HG03565 (cell line): ENCODE data around the gene CAMK2N2.
A peak's percentile ranks its signal among the peaks of the same experiment; 100 is the strongest.

Experiments used
- ATAC-seq: cut with Tn5 transposase; IDR thresholded peaks from one replicate; pipeline ENCODE4 v1.9.1; 2021; ENCODE audit warnings: mild to moderate bottlenecking, moderate library complexity; ENCODE audit not compliant: unreplicated experiment

Gene CAMK2N2

GRCh38 chr3:184241447-184242296, 19.7 kb downstream of the CAMK2N2 start:
- ATAC-seq, result no peak

- no peak for ATAC-seq
These were observed 20.3 kb downstream of the CAMK2N2 start for GRCh38 chr3:184241141-184241446.

GRCh38 chr3:184240384-184241140, 20.8 kb downstream of the CAMK2N2 start:
- no peak for ATAC-seq

GRCh38 chr3:184239708-184240107, 21.6 kb downstream of the CAMK2N2 start:
- no peak for ATAC-seq

GRCh38 chr3:184239221-184239620, 22.1 kb downstream of the CAMK2N2 start:
- ATAC-seq, result no peak

GRCh38 chr3:184238246-184238818, 23.0 kb downstream of the CAMK2N2 start:
- ATAC-seq, result no peak

GRCh38 chr3:184237807-184238206, 23.5 kb downstream of the CAMK2N2 start:
- ATAC-seq, result no peak

- no peak for ATAC-seq
These were observed 24.1 kb downstream of the CAMK2N2 start for GRCh38 chr3:184237211-184237610.

GRCh38 chr3:184236636-184237035, 24.7 kb downstream of the CAMK2N2 start:
- no peak for ATAC-seq

- no peak for ATAC-seq
These were observed 25.3 kb downstream of the CAMK2N2 start for GRCh38 chr3:184236033-184236410.

- ATAC-seq, result no peak
These were observed 25.8 kb downstream of the CAMK2N2 start for GRCh38 chr3:184235381-184236032.

- ATAC-seq, result no peak
These were observed 26.5 kb downstream of the CAMK2N2 start for GRCh38 chr3:184234671-184235380.

GRCh38 chr3:184234224-184234623, 27.1 kb downstream of the CAMK2N2 start:
- no peak for ATAC-seq

GRCh38 chr3:184233127-184233843, 28.1 kb downstream of the CAMK2N2 start:
- no peak for ATAC-seq

- no peak for ATAC-seq
These were observed 29.7 kb downstream of the CAMK2N2 start for GRCh38 chr3:184231671-184232070.

GRCh38 chr3:184230603-184231528, 30.5 kb downstream of the CAMK2N2 start:
- ATAC-seq, result no peak

GRCh38 chr3:184230081-184230602, 31.2 kb downstream of the CAMK2N2 start:
- no peak for ATAC-seq

- ATAC-seq, result peak; percentile 66
These were observed 31.8 kb downstream of the CAMK2N2 start, which contains the start of gene VWA5B2 for GRCh38 chr3:184229394-184230080. Gene VWA5B2, plus strand, starts transcription at chr3:184229585. Its CDS starts 944 bp downstream, at chr3:184230529.
